Caco-2 (cell line): ENCODE data around the gene PLCH1. TPM values are rescaled to one million over a fixed set of nuclear protein-coding genes. Genes with fewer than 3 reads are reported as not detected.

Experiments
- BruUV-seq: library from RNA; stranded (reverse); fragments of 400-500 nt; replicated peaks from 2 replicates; lab custom pipeline; 2021; lab: Mats Ljungman, UMichigan
- CTCF ChIA-PET: fragments of 300-600 bp; sonication (Branson Sonifier 250); formaldehyde crosslinking; loops from one replicate; lab custom pipeline; 2022; ENCODE audit warnings: antibody characterized with exemption; lab: Charles Lee
- POLR2A ChIA-PET: fragments of 300-600 bp; sonication (Branson Sonifier 250); formaldehyde crosslinking; loops from one replicate; lab custom pipeline; 2022; ENCODE audit warnings: antibody characterized with exemption; lab: Charles Lee
- DNase-seq, 2 experiments: peaks; one replicate each; pipeline versions ENCODE4 v3.0.0 to v3.0.0-alpha.2; 2020 to 2022
- H3K27me3 ChIP-seq: replicated peaks from 2 replicates; pipeline ENCODE4 v1.6.0; 2011; ENCODE audit warnings: low read length; ENCODE audit not compliant: control insufficient read depth, insufficient read depth
- H3K36me3 ChIP-seq: 2 replicates; pipeline ENCODE4 v1.5.1; 2011; ENCODE audit warnings: low read length; ENCODE audit not compliant: control insufficient read depth, insufficient read depth
- H3K4me1 ChIP-seq: fragments of 250-450 bp; sonication (Bioruptor Pico); 2 replicates; pipeline ENCODE4 v1.5.1; 2020; ENCODE audit warnings: mild to moderate bottlenecking
- H3K4me3 ChIP-seq: 2 replicates; pipeline ENCODE4 v1.5.1; 2011; ENCODE audit warnings: low read depth, mild to moderate bottlenecking, control low read depth, low read length
- H3K9me3 ChIP-seq: fragments of 250-450 bp; sonication (Bioruptor Pico); 2 replicates; pipeline ENCODE4 v1.5.1; 2020; ENCODE audit warnings: mild to moderate bottlenecking, moderate library complexity
- H3K27ac Mint-ChIP-seq: one replicate; pipeline ENCODE4 v1.8.0; 2022; ENCODE audit warnings: mixed read lengths; ENCODE audit not compliant: unreplicated experiment
- H3K27me3 Mint-ChIP-seq: one replicate; pipeline ENCODE4 v1.8.0; 2022; ENCODE audit warnings: mixed read lengths; ENCODE audit not compliant: insufficient read depth, unreplicated experiment
- H3K36me3 Mint-ChIP-seq: one replicate; pipeline ENCODE4 v1.8.0; 2022; ENCODE audit warnings: mild to moderate bottlenecking, mixed read lengths; ENCODE audit not compliant: insufficient read depth, unreplicated experiment
- H3K4me1 Mint-ChIP-seq: one replicate; pipeline ENCODE4 v1.8.0; 2022; ENCODE audit warnings: low read depth, mixed read lengths; ENCODE audit not compliant: unreplicated experiment
- H3K4me3 Mint-ChIP-seq: one replicate; pipeline ENCODE4 v1.8.0; 2022; ENCODE audit warnings: mild to moderate bottlenecking, moderate library complexity, mixed read lengths; ENCODE audit not compliant: unreplicated experiment
- H3K9me3 Mint-ChIP-seq: one replicate; pipeline ENCODE4 v1.8.0; 2022; ENCODE audit warnings: mixed read lengths; ENCODE audit not compliant: unreplicated experiment
- CTCF ChIP-seq, 2 experiments: fragments of 200-600 bp in 1 of 2; IDR thresholded peaks; 1 replicate in 1 of 2; 2 replicates in 1 of 2; pipeline versions ENCODE4 v1.5.1 to v1.8.0; 2011 to 2022; ENCODE audit warnings: antibody characterized with exemption in 1 of 2, control low read depth in 1 of 2, inconsistent platforms in 1 of 2, low read depth in 1 of 2, low read length in 1 of 2, mild to moderate bottlenecking in 1 of 2, moderate library complexity in 1 of 2; ENCODE audit not compliant: insufficient read depth in 1 of 2, severe bottlenecking in 1 of 2, unreplicated experiment in 1 of 2
- intact Hi-C: fragments of 100-400 bp; cut with micrococcal nuclease; formaldehyde crosslinking; loops from one replicate; pipeline ENCODE4 v1.10.0; 2022; ENCODE audit not compliant: unreplicated experiment
- total RNA-seq: library from RNA; stranded (reverse); gene quantifications from 2 replicates; pipeline ENCODE4 v1.2.3, GENCODE V29; 2022

PLCH1 gene
- total RNA-seq, 1 experiment from 2014 or later: 3.1 TPM

GRCh38 chr3:155548195-155548594 is 196.7 kb downstream of the PLCH1 start:
- Histone ChIP-seq H3K9me3 (no peaks in the 10 kb centered on the region), H3K27me3 (no peaks in the 10 kb centered on the region), H3K4me3 (no peak overlapping the region), H3K36me3 (no peaks in the 10 kb centered on the region), H3K4me1 (no peaks in the 10 kb centered on the region)
- no peak for DNase-seq
- H3K4me3 Mint-ChIP-seq: no peak overlapping the region
- H3K27ac Mint-ChIP-seq: no peak overlapping the region
- no TSS peak for BruUV-seq
- intact Hi-C loops: no loop called here
- no peaks in the 10 kb centered on the region for H3K4me1 Mint-ChIP-seq
- H3K36me3 Mint-ChIP-seq: no peaks in the 10 kb centered on the region
- ChIA-PET CTCF (no interaction called here), POLR2A (no interaction called here)
- no peak for TF ChIP-seq CTCF (IDR thresholded peaks at IDR 0.05; ENCODE audit: insufficient read depth in 1 of 2, low read depth in 1 of 2, low read length in 1 of 2, severe bottlenecking in 1 of 2, unreplicated experiment in 1 of 2)
- no peaks in the 10 kb centered on the region for H3K9me3 Mint-ChIP-seq
- no peaks in the 10 kb centered on the region for H3K27me3 Mint-ChIP-seq

- CTCF ChIA-PET: no interaction called here
- no TSS peak for BruUV-seq
- POLR2A ChIA-PET: no interaction called here
- intact Hi-C loops: no loop called here
- no peak overlapping the region for H3K4me3 Mint-ChIP-seq
- Histone ChIP-seq H3K4me1 (no peaks in the 10 kb centered on the region), H3K9me3 (no peaks in the 10 kb centered on the region), H3K4me3 (no peak overlapping the region), H3K27me3 (no peaks in the 10 kb centered on the region), H3K36me3 (no peaks in the 10 kb centered on the region)
- no peaks in the 10 kb centered on the region for H3K27me3 Mint-ChIP-seq
- no peak for DNase-seq
- no peaks in the 10 kb centered on the region for H3K36me3 Mint-ChIP-seq
- peaks cover 26% of the 10 kb centered on the region for H3K9me3 Mint-ChIP-seq
- no peak for TF ChIP-seq CTCF (IDR thresholded peaks at IDR 0.05; ENCODE audit: insufficient read depth in 1 of 2, low read depth in 1 of 2, low read length in 1 of 2, severe bottlenecking in 1 of 2, unreplicated experiment in 1 of 2)
- H3K27ac Mint-ChIP-seq: no peak overlapping the region
- H3K4me1 Mint-ChIP-seq: no peaks in the 10 kb centered on the region
These were observed 209.8 kb downstream of the PLCH1 start for GRCh38 chr3:155535098-155535497.

GRCh38 chr3:155528579-155528978 is 216.3 kb downstream of the PLCH1 start:
- Histone ChIP-seq H3K9me3 (no peaks in the 10 kb centered on the region), H3K4me3 (no peak overlapping the region), H3K4me1 (no peaks in the 10 kb centered on the region), H3K36me3 (no peaks in the 10 kb centered on the region), H3K27me3 (no peaks in the 10 kb centered on the region)
- ChIA-PET POLR2A (no interaction called here), CTCF (no interaction called here)
- Mint-ChIP-seq H3K27ac (no peak overlapping the region), H3K27me3 (no peaks in the 10 kb centered on the region), H3K36me3 (no peaks in the 10 kb centered on the region), H3K4me3 (no peak overlapping the region), H3K4me1 (no peaks in the 10 kb centered on the region), H3K9me3 (peaks cover 11% of the 10 kb centered on the region)
- no peak for TF ChIP-seq CTCF (IDR thresholded peaks at IDR 0.05; ENCODE audit: insufficient read depth in 1 of 2, low read depth in 1 of 2, low read length in 1 of 2, severe bottlenecking in 1 of 2, unreplicated experiment in 1 of 2)
- DNase-seq: no peak
- intact Hi-C loops: no loop called here
- BruUV-seq: no TSS peak
